Measurements from ENCODE around the gene METTL1. TPM values are rescaled to one million over a fixed set of nuclear protein-coding genes. Genes with fewer than 3 reads are reported as not detected.

Gene METTL1
- total RNA-seq, 1 experiment from 2014 or later = 37.8 TPM

DNA sequence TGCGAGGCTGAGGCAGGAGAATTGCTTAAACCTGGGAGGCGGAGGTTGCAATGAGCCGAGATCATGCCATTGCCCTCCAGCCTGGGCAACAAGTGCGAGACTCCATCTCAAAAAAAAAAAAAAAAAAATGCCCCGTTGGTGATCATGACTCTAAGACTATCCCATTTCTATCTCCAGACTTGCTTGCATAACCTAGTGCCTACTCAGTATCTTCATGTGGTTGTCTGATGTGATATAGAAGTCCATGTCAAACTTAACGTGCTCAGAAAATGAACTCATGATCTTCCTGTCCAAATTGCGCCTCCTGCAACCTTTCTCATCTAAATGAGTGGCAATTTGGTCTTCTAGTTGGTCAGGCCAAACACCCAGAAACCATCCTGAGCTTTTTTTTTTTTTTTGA, 6.0 kb upstream of the METTL1 start:
- no peak for DNase-seq
- POLR2A ChIA-PET = no interaction called here
- H3K36me3 Mint-ChIP-seq (ENCODE audit: insufficient read depth, unreplicated experiment) = peaks cover 9% of the 10 kb centered on the region
- H3K4me3 Mint-ChIP-seq (ENCODE audit: unreplicated experiment) = no peak overlapping the region
- Histone ChIP-seq H3K9me3 (no peaks in the 10 kb centered on the region), H3K4me3 (ENCODE audit: low read depth, low read length) (no peak overlapping the region), H3K4me1 (peaks cover 4% of the 10 kb centered on the region; the same call in 1 of the 2 replicates), H3K36me3 (ENCODE audit: control insufficient read depth, insufficient read depth, low read length) (no peaks in the 10 kb centered on the region), H3K27me3 (replicated peaks; ENCODE audit: control insufficient read depth, insufficient read depth, low read length) (no peaks in the 10 kb centered on the region)
- no peak for TF ChIP-seq CTCF (IDR thresholded peaks at IDR 0.05; ENCODE audit: insufficient read depth in 1 of 2, low read depth in 1 of 2, low read length in 1 of 2, severe bottlenecking in 1 of 2, unreplicated experiment in 1 of 2)
- H3K4me1 Mint-ChIP-seq (ENCODE audit: low read depth, unreplicated experiment) = no peaks in the 10 kb centered on the region
- no peak overlapping the region for H3K27ac Mint-ChIP-seq (ENCODE audit: unreplicated experiment)
- BruUV-seq (replicated peaks) = no TSS peak
- intact Hi-C loops (cut with micrococcal nuclease; ENCODE audit: unreplicated experiment) = no loop called here
- CTCF ChIA-PET = no interaction called here
- no peaks in the 10 kb centered on the region for H3K27me3 Mint-ChIP-seq (ENCODE audit: insufficient read depth, unreplicated experiment)
- no peaks in the 10 kb centered on the region for H3K9me3 Mint-ChIP-seq (ENCODE audit: unreplicated experiment)

DNA sequence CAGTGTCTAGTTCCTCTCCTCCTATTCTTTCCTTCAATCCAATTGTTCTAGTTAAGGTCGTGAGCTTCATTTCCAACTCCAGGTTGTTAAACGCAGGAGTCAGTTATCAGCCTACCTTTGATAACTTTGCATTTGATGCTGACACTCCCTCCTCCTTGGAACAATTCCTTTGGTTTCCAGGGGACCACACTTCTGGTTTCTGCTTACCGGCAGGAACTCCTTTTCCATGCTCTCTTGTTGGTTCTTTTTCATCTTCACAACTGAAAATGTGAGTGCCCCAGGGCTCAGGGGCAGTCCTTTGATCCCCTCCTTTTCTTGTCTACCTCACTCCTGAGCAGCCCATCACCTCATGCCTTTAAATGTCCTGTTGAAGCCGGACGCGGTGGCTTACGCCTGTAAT, 5.5 kb upstream of the METTL1 start:
- Mint-ChIP-seq H3K4me1 (ENCODE audit: low read depth, unreplicated experiment) (no peaks in the 10 kb centered on the region), H3K9me3 (ENCODE audit: unreplicated experiment) (no peaks in the 10 kb centered on the region), H3K27ac (ENCODE audit: unreplicated experiment) (no peak overlapping the region), H3K4me3 (ENCODE audit: unreplicated experiment) (no peak overlapping the region), H3K27me3 (ENCODE audit: insufficient read depth, unreplicated experiment) (no peaks in the 10 kb centered on the region), H3K36me3 (ENCODE audit: insufficient read depth, unreplicated experiment) (peaks cover 4% of the 10 kb centered on the region)
- Histone ChIP-seq H3K4me1 (peaks cover 4% of the 10 kb centered on the region; the same call in 1 of the 2 replicates), H3K27me3 (replicated peaks; ENCODE audit: control insufficient read depth, insufficient read depth, low read length) (no peaks in the 10 kb centered on the region), H3K4me3 (ENCODE audit: low read depth, low read length) (no peak overlapping the region), H3K9me3 (no peaks in the 10 kb centered on the region), H3K36me3 (ENCODE audit: control insufficient read depth, insufficient read depth, low read length) (no peaks in the 10 kb centered on the region)
- POLR2A ChIA-PET = no interaction called here
- intact Hi-C loops (cut with micrococcal nuclease; ENCODE audit: unreplicated experiment) = no loop called here
- no peak for DNase-seq
- CTCF ChIA-PET = no interaction called here
- no peak for TF ChIP-seq CTCF (IDR thresholded peaks at IDR 0.05; ENCODE audit: insufficient read depth in 1 of 2, low read depth in 1 of 2, low read length in 1 of 2, severe bottlenecking in 1 of 2, unreplicated experiment in 1 of 2)
- no TSS peak for BruUV-seq (replicated peaks)

DNA sequence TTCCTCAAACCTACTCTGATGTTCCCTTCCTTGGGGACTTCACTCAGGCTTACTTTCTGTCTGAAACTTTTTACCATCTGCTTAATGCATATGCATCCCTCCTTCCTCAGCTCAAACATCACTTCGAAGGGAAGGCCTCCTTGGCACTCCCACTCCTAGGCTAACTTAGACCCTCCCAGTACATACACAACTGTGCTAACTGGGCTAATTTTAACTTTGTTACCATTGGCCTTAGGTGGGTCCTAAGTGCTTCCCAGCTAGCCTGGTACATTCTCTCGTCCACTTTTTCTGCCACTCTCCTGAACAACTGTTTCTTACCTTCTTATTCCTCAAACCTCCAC, 4.3 kb upstream of the METTL1 start:
- ChIA-PET POLR2A (no interaction called here), CTCF (no interaction called here)
- no peaks in the 10 kb centered on the region for H3K27me3 ChIP-seq (replicated peaks; ENCODE audit: control insufficient read depth, insufficient read depth, low read length)
- no peak overlapping the region for H3K4me3 ChIP-seq (ENCODE audit: low read depth, low read length)
- no peak for DNase-seq
- H3K27ac Mint-ChIP-seq (ENCODE audit: unreplicated experiment) = no peak overlapping the region
- no peaks in the 10 kb centered on the region for H3K36me3 ChIP-seq (ENCODE audit: control insufficient read depth, insufficient read depth, low read length)
- H3K9me3 Mint-ChIP-seq (ENCODE audit: unreplicated experiment) = no peaks in the 10 kb centered on the region
- no peaks in the 10 kb centered on the region for H3K4me1 Mint-ChIP-seq (ENCODE audit: low read depth, unreplicated experiment)
- no TSS peak for BruUV-seq (replicated peaks)
- peaks cover 4% of the 10 kb centered on the region; the same call in 1 of the 2 replicates for H3K4me1 ChIP-seq
- TF ChIP-seq CTCF (IDR thresholded peaks at IDR 0.05; ENCODE audit: insufficient read depth in 1 of 2, low read depth in 1 of 2, low read length in 1 of 2, severe bottlenecking in 1 of 2, unreplicated experiment in 1 of 2) = no peak
- H3K27me3 Mint-ChIP-seq (ENCODE audit: insufficient read depth, unreplicated experiment) = no peaks in the 10 kb centered on the region
- peaks cover 14% of the 10 kb centered on the region for H3K36me3 Mint-ChIP-seq (ENCODE audit: insufficient read depth, unreplicated experiment)
- intact Hi-C loops (cut with micrococcal nuclease; ENCODE audit: unreplicated experiment) = no loop called here
- H3K9me3 ChIP-seq = no peaks in the 10 kb centered on the region
- H3K4me3 Mint-ChIP-seq (ENCODE audit: unreplicated experiment) = no peak overlapping the region

Measured in Caco-2 (cell line).